WTC11 (cell line): ENCODE results near the gene NCBP3. TPM values are rescaled to one million over a fixed set of nuclear protein-coding genes. Genes with fewer than 3 reads are reported as not detected.

Experiments used
- ATAC-seq: fragments of 200-7000 bp; cut with Tn5 transposase; 2 replicates; pipeline ENCODE4 v1.10.0; 2021; ENCODE audit warnings: mild to moderate bottlenecking, moderate library complexity
- CTCF ChIA-PET: fragments of 300-600 bp; sonication (Branson Sonifier 250); formaldehyde crosslinking; loops from one replicate; lab custom pipeline; 2021; ENCODE audit warnings: antibody characterized with exemption; lab: Charles Lee
- POLR2A ChIA-PET: fragments of 350-600 bp; sonication (Branson Sonifier 250); formaldehyde crosslinking; loops from one replicate; lab custom pipeline; 2021; ENCODE audit warnings: antibody characterized with exemption; lab: Charles Lee
- DNase-seq: peaks from one replicate; pipeline ENCODE4 v3.0.0; 2021; ENCODE audit warnings: low spot score
- H3K27ac Mint-ChIP-seq: 2 replicates; pipeline ENCODE4 v1.8.0; 2021; ENCODE audit warnings: mixed read lengths
- H3K27me3 Mint-ChIP-seq: 2 replicates; pipeline ENCODE4 v1.8.0; 2021; ENCODE audit warnings: low read depth, mild to moderate bottlenecking, moderate library complexity, mixed read lengths
- H3K36me3 Mint-ChIP-seq: 2 replicates; pipeline ENCODE4 v1.8.0; 2021; ENCODE audit warnings: mixed read lengths
- H3K4me1 Mint-ChIP-seq: 2 replicates; pipeline ENCODE4 v1.8.0; 2022; ENCODE audit warnings: mixed read lengths
- H3K4me3 Mint-ChIP-seq: 2 replicates; pipeline ENCODE4 v1.8.0; 2021; ENCODE audit warnings: mild to moderate bottlenecking, moderate library complexity, mixed read lengths
- H3K9me3 Mint-ChIP-seq: 2 replicates; pipeline ENCODE4 v1.8.0; 2021; ENCODE audit warnings: mixed read lengths
- GABPB1 ChIP-seq: sonication (generic); formaldehyde crosslinking; IDR thresholded peaks from 2 replicates; pipeline ENCODE4 v1.8.1; 2023; ENCODE audit warnings: mild to moderate bottlenecking, missing genetic modification reagents
- MYBL2 ChIP-seq: sonication (generic); formaldehyde crosslinking; IDR thresholded peaks from 2 replicates; pipeline ENCODE4 v1.8.1; 2023; ENCODE audit warnings: mild to moderate bottlenecking, moderate library complexity, missing genetic modification reagents
- NFYB ChIP-seq: sonication (generic); formaldehyde crosslinking; conservative IDR thresholded peaks from 2 replicates; pipeline ENCODE4 v1.8.0; 2022; ENCODE audit warnings: low read depth, missing genetic modification reagents
- NR1H2 ChIP-seq: sonication (generic); formaldehyde crosslinking; IDR thresholded peaks from 2 replicates; pipeline ENCODE4 v1.9.0; 2021; ENCODE audit warnings: mild to moderate bottlenecking, moderate library complexity, missing genetic modification reagents
- SOX15 ChIP-seq: fragments of 250-450 bp; sonication (Bioruptor Pico); IDR thresholded peaks from 2 replicates; pipeline ENCODE4 v1.9.0; 2021; ENCODE audit warnings: mild to moderate bottlenecking
- TEAD4 ChIP-seq: sonication (generic); formaldehyde crosslinking; IDR thresholded peaks from 2 replicates; pipeline ENCODE4 v1.8.0; 2022; ENCODE audit warnings: mild to moderate bottlenecking, missing genetic modification reagents
- ZBTB21 ChIP-seq: sonication (generic); formaldehyde crosslinking; IDR thresholded peaks from 2 replicates; pipeline ENCODE4 v1.8.1; 2023; ENCODE audit warnings: mild to moderate bottlenecking, missing genetic modification reagents, borderline replicate concordance
- ZNF219 ChIP-seq: sonication (generic); formaldehyde crosslinking; IDR thresholded peaks from 2 replicates; pipeline ENCODE4 v1.8.0; 2023; ENCODE audit warnings: missing genetic modification reagents, mild to moderate bottlenecking, borderline replicate concordance
- ZNF317 ChIP-seq: sonication (generic); formaldehyde crosslinking; IDR thresholded peaks from 2 replicates; pipeline ENCODE4 v1.8.1; 2023; ENCODE audit warnings: low read depth, mild to moderate bottlenecking, moderate library complexity, missing genetic modification reagents, borderline replicate concordance
- ZNF416 ChIP-seq: fragments of 250-450 bp; sonication (Bioruptor Pico); IDR thresholded peaks from 2 replicates; pipeline ENCODE4 v1.9.0; 2021; ENCODE audit warnings: mild to moderate bottlenecking, inconsistent platforms
- ZNF423 ChIP-seq: fragments of 250-450 bp; sonication (Bioruptor Pico); IDR thresholded peaks from 2 replicates; pipeline ENCODE4 v2.1.2; 2022; ENCODE audit warnings: mild to moderate bottlenecking, moderate library complexity
- total RNA-seq: library from RNA; stranded (reverse); gene quantifications from 3 replicates; pipeline ENCODE4 v1.2.3, GENCODE V29; 2021
- TF ChIP-seq, protein P1 (sequence below): sonication (generic); formaldehyde crosslinking; IDR thresholded peaks from 2 replicates; pipeline ENCODE4 v1.8.1; 2023; ENCODE audit warnings: mild to moderate bottlenecking, missing genetic modification reagents
- TF ChIP-seq, protein P2 (sequence below): fragments of 250-450 bp; sonication (Bioruptor Pico); IDR thresholded peaks from 2 replicates; pipeline ENCODE4 v1.9.0; 2021; ENCODE audit warnings: moderate library complexity, mild to moderate bottlenecking, inconsistent platforms, borderline replicate concordance
- TF ChIP-seq, protein P3 (sequence below): sonication (generic); formaldehyde crosslinking; IDR thresholded peaks from 2 replicates; pipeline ENCODE4 v1.8.0; 2022; ENCODE audit warnings: mild to moderate bottlenecking, missing genetic modification reagents
- TF ChIP-seq, protein P4 (sequence below): sonication (generic); formaldehyde crosslinking; IDR thresholded peaks from 2 replicates; pipeline ENCODE4 v1.8.0; 2023; ENCODE audit warnings: mild to moderate bottlenecking, missing genetic modification reagents
- TF ChIP-seq, protein P5 (sequence below): fragments of 250-450 bp; sonication (Bioruptor Pico); IDR thresholded peaks from 2 replicates; pipeline ENCODE4 v1.9.0; 2021; ENCODE audit warnings: mild to moderate bottlenecking
- TF ChIP-seq, protein P6 (sequence below): sonication (generic); formaldehyde crosslinking; IDR thresholded peaks from 2 replicates; pipeline ENCODE4 v1.8.0; 2022; ENCODE audit warnings: missing genetic modification reagents

NCBP3 gene
- total RNA-seq, 1 experiment from 2014 or later, result 48.7 TPM

DNA sequence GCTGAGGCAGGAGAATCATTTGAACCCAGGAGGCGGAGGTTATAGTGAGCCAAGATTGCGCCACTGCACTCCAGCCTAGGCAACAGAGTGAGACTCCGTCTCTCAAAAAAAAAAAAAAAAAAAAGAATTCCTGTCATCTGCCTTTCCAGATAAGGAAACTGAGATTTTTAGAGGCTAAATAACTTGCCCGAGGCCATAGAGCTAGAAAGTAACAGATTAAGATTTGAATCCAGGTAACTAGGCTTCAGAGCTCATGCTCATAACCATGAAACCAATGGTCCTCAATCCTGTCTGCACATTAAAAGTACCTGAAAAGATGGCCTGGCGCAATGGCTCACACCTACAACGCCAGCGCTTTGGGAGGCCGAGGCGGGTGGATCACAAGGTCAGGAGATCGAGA, 9.5 kb downstream of the NCBP3 start (continued):
- TF ChIP-seq, protein P1, sequence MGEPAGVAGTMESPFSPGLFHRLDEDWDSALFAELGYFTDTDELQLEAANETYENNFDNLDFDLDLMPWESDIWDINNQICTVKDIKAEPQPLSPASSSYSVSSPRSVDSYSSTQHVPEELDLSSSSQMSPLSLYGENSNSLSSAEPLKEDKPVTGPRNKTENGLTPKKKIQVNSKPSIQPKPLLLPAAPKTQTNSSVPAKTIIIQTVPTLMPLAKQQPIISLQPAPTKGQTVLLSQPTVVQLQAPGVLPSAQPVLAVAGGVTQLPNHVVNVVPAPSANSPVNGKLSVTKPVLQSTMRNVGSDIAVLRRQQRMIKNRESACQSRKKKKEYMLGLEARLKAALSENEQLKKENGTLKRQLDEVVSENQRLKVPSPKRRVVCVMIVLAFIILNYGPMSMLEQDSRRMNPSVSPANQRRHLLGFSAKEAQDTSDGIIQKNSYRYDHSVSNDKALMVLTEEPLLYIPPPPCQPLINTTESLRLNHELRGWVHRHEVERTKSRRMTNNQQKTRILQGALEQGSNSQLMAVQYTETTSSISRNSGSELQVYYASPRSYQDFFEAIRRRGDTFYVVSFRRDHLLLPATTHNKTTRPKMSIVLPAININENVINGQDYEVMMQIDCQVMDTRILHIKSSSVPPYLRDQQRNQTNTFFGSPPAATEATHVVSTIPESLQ (CRISPR knock-in tag), result no peak
- TF ChIP-seq MYBL2 (no peak), SOX15 (CRISPR knock-in tag) (no peak), ZNF219 (CRISPR knock-in tag) (no peak), NR1H2 (CRISPR knock-in tag) (no peak), NFYB (CRISPR knock-in tag) (no peak), GABPB1 (no peak)
- TF ChIP-seq, protein P2, sequence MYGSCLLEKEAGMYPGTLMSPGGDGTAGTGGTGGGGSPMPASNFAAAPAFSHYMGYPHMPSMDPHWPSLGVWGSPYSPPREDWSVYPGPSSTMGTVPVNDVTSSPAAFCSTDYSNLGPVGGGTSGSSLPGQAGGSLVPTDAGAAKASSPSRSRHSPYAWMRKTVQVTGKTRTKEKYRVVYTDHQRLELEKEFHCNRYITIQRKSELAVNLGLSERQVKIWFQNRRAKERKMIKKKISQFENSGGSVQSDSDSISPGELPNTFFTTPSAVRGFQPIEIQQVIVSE (CRISPR knock-in tag), result no peak
- TF ChIP-seq, protein P3, sequence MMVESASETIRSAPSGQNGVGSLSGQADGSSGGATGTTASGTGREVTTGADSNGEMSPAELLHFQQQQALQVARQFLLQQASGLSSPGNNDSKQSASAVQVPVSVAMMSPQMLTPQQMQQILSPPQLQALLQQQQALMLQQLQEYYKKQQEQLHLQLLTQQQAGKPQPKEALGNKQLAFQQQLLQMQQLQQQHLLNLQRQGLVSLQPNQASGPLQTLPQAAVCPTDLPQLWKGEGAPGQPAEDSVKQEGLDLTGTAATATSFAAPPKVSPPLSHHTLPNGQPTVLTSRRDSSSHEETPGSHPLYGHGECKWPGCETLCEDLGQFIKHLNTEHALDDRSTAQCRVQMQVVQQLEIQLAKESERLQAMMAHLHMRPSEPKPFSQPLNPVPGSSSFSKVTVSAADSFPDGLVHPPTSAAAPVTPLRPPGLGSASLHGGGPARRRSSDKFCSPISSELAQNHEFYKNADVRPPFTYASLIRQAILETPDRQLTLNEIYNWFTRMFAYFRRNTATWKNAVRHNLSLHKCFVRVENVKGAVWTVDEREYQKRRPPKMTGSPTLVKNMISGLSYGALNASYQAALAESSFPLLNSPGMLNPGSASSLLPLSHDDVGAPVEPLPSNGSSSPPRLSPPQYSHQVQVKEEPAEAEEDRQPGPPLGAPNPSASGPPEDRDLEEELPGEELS (CRISPR knock-in tag), result no peak
- TF ChIP-seq, protein P4, sequence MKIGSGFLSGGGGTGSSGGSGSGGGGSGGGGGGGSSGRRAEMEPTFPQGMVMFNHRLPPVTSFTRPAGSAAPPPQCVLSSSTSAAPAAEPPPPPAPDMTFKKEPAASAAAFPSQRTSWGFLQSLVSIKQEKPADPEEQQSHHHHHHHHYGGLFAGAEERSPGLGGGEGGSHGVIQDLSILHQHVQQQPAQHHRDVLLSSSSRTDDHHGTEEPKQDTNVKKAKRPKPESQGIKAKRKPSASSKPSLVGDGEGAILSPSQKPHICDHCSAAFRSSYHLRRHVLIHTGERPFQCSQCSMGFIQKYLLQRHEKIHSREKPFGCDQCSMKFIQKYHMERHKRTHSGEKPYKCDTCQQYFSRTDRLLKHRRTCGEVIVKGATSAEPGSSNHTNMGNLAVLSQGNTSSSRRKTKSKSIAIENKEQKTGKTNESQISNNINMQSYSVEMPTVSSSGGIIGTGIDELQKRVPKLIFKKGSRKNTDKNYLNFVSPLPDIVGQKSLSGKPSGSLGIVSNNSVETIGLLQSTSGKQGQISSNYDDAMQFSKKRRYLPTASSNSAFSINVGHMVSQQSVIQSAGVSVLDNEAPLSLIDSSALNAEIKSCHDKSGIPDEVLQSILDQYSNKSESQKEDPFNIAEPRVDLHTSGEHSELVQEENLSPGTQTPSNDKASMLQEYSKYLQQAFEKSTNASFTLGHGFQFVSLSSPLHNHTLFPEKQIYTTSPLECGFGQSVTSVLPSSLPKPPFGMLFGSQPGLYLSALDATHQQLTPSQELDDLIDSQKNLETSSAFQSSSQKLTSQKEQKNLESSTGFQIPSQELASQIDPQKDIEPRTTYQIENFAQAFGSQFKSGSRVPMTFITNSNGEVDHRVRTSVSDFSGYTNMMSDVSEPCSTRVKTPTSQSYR (CRISPR knock-in tag), result no peak
- TF ChIP-seq, protein P5, sequence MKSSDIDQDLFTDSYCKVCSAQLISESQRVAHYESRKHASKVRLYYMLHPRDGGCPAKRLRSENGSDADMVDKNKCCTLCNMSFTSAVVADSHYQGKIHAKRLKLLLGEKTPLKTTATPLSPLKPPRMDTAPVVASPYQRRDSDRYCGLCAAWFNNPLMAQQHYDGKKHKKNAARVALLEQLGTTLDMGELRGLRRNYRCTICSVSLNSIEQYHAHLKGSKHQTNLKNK, result no peak

DNA sequence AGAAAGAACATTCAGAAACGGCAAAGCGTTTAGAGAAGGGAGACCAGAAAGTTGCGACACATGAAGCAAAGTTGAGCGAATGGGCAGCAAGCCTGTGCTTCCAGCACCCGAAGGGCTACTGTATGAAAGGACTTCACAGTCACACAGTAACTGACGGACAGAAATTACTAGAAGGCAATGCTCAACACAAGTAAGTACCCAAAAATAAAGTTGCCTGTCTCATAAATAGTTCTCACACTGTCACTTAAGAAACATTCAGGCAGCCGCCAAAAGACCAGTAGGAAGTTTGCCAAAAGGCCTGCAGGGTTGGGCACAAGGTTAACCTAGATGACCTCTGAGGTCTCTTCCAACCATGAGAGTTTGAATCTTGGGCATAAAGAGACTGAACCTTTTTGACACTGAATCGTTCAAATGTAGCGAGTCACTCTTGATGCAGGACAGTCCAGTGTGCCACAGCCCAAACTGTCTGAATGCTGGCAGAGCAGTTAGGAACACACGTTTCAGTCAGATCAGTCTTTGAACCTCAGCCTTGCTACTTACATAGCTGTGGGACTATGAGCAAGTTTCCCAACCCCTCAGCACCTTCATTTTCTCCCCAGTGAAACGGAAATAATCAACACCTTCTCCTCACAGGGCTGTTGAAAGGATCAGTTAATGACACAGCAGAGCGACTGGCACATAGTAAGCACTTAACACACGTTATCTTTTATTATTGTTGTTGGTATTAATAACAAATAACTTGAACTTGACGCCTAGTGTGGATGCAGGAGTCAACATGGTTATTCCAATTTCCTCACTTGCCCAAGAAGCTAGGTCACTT, 10.4 kb downstream of the NCBP3 start:
- CTCF ChIA-PET, result interaction anchor here (2.0 kb wide), 1 partner anchor 11 kb away, joined by 5 read pairs; the partner anchor contains the start of gene NCBP3
- Mint-ChIP-seq H3K4me3 (no peak overlapping the region), H3K27ac (peak overlapping the region; percentile 24), H3K4me1 (no peaks in the 10 kb centered on the region), H3K36me3 (peaks cover 44% of the 10 kb centered on the region), H3K9me3 (no peaks in the 10 kb centered on the region), H3K27me3 (no peaks in the 10 kb centered on the region)
- DNase-seq (no peak), ATAC-seq (no peak)
- TF ChIP-seq TEAD4 (CRISPR knock-in tag), result no peak
- TF ChIP-seq ZNF416 (CRISPR knock-in tag), result no peak
- TF ChIP-seq ZNF423 (CRISPR knock-in tag), result no peak
- TF ChIP-seq, protein P3 (CRISPR knock-in tag), result no peak
- no peak for TF ChIP-seq ZNF317 (CRISPR knock-in tag)
- TF ChIP-seq ZBTB21, result no peak
- TF ChIP-seq, protein P6, sequence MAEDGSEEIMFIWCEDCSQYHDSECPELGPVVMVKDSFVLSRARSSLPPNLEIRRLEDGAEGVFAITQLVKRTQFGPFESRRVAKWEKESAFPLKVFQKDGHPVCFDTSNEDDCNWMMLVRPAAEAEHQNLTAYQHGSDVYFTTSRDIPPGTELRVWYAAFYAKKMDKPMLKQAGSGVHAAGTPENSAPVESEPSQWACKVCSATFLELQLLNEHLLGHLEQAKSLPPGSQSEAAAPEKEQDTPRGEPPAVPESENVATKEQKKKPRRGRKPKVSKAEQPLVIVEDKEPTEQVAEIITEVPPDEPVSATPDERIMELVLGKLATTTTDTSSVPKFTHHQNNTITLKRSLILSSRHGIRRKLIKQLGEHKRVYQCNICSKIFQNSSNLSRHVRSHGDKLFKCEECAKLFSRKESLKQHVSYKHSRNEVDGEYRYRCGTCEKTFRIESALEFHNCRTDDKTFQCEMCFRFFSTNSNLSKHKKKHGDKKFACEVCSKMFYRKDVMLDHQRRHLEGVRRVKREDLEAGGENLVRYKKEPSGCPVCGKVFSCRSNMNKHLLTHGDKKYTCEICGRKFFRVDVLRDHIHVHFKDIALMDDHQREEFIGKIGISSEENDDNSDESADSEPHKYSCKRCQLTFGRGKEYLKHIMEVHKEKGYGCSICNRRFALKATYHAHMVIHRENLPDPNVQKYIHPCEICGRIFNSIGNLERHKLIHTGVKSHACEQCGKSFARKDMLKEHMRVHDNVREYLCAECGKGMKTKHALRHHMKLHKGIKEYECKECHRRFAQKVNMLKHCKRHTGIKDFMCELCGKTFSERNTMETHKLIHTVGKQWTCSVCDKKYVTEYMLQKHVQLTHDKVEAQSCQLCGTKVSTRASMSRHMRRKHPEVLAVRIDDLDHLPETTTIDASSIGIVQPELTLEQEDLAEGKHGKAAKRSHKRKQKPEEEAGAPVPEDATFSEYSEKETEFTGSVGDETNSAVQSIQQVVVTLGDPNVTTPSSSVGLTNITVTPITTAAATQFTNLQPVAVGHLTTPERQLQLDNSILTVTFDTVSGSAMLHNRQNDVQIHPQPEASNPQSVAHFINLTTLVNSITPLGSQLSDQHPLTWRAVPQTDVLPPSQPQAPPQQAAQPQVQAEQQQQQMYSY (CRISPR knock-in tag), result no peak
- TF ChIP-seq NFYB (CRISPR knock-in tag), result no peak
- TF ChIP-seq GABPB1, result no peak
- POLR2A ChIA-PET, result no interaction called here
